Measurements from ENCODE around the gene MCF2L.

MCF2L gene

DNA sequence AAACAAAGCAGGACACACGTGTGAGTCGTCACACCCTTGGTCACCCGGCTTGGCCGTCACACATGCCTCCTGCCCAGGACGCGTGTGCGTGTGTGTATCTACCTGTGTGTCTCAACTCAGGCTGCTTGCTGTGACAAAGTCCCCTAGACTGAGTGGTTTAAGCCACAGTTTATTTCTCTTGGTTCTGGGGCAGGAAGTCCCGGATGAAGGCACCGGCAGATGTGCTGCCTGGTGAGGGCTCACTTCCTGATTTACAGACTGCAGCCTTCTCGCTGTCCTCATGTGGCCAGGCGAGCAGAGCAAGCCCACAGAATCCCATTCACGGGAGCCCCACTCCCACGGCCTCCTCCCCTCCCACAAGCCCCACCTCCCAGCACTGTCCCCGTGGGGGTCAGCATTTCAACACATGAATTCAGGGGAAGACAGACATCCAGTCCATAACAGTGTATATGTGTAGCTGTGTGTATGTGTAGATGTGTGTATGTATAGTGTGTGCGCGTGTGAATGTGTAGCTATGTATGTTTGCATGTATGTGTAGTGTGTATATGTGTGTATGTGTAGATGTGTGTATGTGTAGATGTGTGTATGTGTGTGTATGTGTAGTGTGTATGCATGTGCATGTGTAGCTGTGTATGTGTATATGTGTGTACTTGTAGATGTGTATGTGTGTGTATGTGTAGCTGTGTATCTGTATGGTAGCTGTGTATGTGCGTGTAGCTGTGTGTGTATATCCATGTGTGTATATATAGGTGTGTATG lies 51.5 kb downstream of the MCF2L start:
- no peak overlapping the region for H3K4me3 ChIP-seq (ENCODE audit: low read depth, low read length)
- TF ChIP-seq CTCF (IDR thresholded peaks at IDR 0.05; ENCODE audit: control insufficient read depth, extremely low read depth, insufficient read depth): no peak
- no peak for DNase-seq (ENCODE audit: low read depth)

- DNase-seq (ENCODE audit: low read depth): no peak
- no peak for TF ChIP-seq CTCF (IDR thresholded peaks at IDR 0.05; ENCODE audit: control insufficient read depth, extremely low read depth, insufficient read depth)
- no peak overlapping the region for H3K4me3 ChIP-seq (ENCODE audit: low read depth, low read length)
Observed at GRCh38 chr13:113021391-113021790, 52.4 kb downstream of the MCF2L start.

- no peak overlapping the region for H3K4me3 ChIP-seq (ENCODE audit: low read depth, low read length)
- no peak for TF ChIP-seq CTCF (IDR thresholded peaks at IDR 0.05; ENCODE audit: control insufficient read depth, extremely low read depth, insufficient read depth)
- no peak for DNase-seq (ENCODE audit: low read depth)
Observed at GRCh38 chr13:113021811-113022210, 52.8 kb downstream of the MCF2L start.

DNA sequence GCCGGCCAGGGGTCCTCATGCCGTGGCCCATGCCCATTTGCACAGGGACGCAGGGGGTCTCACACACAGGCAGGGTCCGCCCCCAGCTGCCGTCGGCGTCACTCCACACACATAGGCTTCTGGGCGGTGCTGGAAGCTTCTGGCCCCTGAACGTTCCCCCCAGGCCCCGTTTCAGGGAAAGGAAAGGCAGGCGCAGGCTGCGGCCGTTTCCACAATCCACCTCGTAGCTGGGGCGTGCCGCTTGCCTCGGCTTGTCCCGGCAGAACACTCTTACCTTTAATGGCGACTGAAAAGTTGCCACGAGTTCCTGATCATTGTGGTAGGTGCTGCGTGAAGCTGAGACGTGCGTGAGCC lies 53.4 kb downstream of the MCF2L start:
- TF ChIP-seq CTCF (IDR thresholded peaks at IDR 0.05; ENCODE audit: control insufficient read depth, extremely low read depth, insufficient read depth): no peak
- DNase-seq (ENCODE audit: low read depth): no peak
- no peak overlapping the region for H3K4me3 ChIP-seq (ENCODE audit: low read depth, low read length)

DNA sequence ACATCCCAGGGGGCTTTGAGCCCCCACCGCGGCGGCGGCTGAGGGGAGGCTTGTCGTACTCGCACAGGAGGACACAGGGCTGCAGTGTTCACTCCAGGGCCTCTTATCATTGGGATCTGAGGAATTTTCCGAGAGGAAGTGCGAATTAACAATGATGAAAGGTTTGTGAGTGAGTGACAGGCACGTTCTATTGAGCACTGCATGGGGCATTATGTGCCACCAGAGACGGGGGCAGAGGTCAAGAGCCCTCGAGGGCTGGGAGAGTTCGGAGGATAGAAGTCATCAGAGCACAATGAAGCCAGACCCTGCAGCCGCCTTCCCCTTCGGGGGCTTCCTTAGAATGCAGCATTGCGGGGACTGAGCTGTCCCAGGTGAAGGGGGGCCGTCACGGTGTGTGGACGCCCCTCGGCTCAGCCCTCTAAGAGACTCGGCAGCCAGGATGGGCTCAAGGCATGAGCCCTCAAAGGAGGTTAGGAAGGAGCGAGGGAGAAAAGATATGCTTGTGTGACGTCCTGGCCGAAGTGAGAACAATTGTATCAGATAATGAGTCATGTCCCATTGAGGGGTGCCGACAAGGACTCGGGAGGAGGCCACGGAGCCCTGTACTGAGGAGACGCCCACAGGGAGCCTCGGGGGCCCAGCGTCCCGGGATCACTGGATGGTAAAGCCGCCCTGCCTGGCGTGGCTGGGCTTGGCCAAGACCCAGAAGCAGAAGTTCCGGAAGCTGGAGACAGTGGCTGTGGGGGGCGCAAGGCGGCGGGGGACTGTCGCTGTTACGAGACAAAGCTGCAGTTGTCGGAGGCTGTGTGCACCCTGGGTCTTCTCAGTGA lies 53.9 kb downstream of the MCF2L start:
- no peak for TF ChIP-seq CTCF (IDR thresholded peaks at IDR 0.05; ENCODE audit: control insufficient read depth, extremely low read depth, insufficient read depth)
- no peak for DNase-seq (ENCODE audit: low read depth)
- no peak overlapping the region for H3K4me3 ChIP-seq (ENCODE audit: low read depth, low read length)

DNA sequence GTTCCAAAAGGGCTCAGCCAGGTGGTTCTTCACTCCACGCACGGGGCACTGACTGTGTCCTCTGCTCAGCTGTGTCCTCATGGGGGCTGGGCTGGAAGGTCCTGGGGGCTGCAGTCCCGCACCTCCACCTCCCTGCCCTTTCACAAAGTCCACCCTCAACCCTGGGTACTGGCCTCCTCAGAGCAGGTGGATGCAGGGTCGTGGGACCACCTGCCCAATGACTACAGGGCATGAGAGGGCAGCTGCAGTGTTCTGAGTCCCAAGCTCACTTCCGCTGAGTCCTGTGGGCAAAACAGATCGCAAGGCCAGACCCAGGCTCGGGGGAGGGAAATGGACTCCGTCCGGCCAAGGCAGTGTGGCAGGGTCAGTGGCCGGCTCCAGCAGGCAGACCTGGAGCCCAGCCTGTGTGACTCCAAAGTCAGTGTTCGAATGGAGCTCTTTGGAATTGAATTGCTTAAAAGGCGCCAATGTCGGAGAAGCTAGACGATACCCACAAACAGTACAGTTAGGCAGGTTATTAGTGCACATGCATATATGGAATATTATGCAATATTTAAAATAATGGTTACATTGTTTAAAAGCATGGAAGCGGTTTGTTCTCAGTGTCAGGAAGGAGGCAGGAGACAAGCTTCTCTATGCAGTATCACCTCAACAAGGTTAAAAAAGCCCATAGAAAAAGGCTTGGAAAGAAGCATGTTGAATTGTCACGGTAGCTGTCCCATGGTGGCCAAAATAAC lies 54.8 kb downstream of the MCF2L start:
- H3K4me3 ChIP-seq (ENCODE audit: low read depth, low read length): no peak overlapping the region
- no peak for TF ChIP-seq CTCF (IDR thresholded peaks at IDR 0.05; ENCODE audit: control insufficient read depth, extremely low read depth, insufficient read depth)
- no peak for DNase-seq (ENCODE audit: low read depth)
